T follicular helper cell (primary cell): Measurements from ENCODE around the gene RNU6-1.

Experiments used
- DNase-seq: peaks from one replicate; pipeline ENCODE4 v3.0.0-alpha.2; 2020; ENCODE audit warnings: low read depth

Gene RNU6-1

DNA sequence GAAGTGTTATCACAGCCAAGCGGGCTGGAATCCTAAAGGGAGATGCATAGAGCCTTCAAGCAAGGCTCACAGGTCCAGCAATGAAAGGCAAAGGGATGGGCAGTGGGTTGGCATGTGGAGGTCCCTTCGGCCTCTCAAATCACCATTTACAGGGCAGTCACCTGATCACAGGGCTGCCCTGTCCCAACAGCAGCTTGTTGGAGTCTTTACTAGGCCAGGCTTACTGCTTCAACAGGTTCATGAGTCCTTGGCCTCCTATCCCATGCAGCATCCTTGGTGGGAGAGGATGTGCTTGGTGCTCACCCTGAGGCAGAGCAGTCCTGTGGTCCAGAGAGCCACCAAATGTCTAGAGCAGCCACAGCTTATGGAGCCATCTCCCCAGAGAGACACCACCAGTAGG is 38.7 kb downstream of the RNU6-1 start:
- no peak for DNase-seq

DNA sequence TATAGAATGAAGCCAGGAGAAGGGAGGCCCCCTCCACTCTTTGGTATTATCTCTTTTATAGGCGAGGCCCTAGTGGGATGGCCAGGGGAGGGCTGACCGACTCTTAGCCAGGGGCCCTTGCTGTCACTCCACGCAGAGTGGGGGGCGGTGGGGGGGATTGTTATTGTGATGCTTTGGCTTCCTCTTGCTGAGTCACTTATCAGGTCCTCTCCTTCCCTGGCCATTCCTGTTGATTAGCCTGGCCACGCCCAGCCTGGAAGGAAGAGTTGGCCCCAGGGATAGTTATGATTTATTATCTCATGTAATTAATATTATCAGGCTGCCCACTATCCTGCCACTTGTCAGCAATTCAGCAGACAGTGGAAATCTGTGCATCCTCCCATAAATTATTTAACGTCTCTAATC is 40.0 kb downstream of the RNU6-1 start:
- DNase-seq: no peak

- no peak for DNase-seq
Measured at GRCh38 chr15:67796196-67797127, 43.4 kb downstream of the RNU6-1 start.

DNA sequence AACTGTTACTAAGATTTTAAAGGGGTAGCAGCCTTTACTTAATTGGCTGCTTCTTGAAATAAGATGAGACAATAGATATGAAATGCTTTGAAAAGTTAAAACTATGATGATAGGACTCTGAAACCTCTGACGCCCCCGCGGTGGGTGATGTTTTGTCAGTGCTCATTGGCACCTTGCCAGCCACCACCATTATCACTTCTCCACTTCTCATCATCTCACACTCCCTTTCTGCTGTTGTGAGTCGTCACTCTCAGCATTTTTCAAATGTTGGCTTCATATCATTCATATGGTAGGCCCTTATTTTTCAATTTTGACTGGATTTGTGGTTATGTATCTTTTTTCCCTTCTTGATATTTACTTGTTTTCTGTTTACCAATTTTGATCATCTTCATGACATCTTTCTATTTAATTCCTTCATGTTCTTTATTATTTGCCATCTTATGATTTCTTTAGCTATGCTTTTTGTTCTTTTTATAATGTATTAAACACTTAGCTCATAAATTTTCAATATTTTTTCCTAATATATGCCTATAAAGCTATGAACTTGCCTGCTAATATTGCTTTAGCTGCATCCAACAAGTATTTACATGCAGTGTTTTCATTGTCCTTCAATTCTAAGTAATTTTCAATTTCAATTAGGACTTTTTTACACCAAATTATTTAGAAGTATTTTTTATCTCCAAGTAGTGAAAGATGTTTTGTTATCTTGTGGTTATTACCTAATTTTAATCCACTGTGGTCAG is 44.8 kb downstream of the RNU6-1 start:
- DNase-seq: no peak

DNA sequence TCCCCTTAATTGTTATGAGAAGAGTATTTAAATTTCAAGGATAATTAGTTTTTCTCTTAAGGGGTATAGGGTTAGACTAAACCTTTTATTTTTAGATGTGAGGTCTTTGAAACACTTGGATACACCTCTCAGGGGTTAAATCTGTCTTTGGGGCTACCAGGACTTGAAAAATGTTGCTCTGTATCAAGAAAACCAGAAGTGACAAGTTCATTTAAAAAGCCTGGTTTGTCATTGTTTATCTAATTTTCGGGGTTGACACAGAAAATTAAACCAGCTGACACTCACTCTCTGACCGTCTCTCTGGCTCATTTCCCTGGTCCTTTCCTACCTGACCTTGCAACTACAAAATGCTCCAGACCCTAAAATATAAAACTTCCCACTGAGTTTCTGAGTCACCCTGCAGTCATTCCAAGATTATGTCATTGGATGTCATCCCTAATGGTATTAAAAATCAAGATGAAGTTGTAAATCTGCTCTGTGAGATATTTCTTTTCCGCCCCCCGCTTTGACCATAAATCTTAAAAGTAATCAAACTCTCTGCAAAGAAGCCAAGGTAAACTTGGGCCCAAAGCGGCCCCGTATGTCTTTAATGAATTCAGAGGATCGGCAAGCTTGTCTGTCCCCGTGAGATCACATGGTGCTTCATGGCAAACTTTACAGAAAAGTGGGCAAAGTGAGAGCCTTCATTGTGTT is 47.4 kb downstream of the RNU6-1 start:
- DNase-seq: no peak

GRCh38 chr15:67790610-67791319 is 49.1 kb downstream of the RNU6-1 start:
- DNase-seq: no peak
